HG03439 (cell line): ENCODE measurements around the gene RPRD2.

ENCODE experiments used
- ATAC-seq: cut with Tn5 transposase; IDR thresholded peaks from one replicate; pipeline ENCODE4 v1.9.1; 2021; ENCODE audit warnings: mild to moderate bottlenecking, moderate library complexity; ENCODE audit not compliant: unreplicated experiment

Gene RPRD2

GRCh38 chr1:150469291-150469690 lies 105.3 kb downstream of the RPRD2 start:
- ATAC-seq: no peak

- ATAC-seq: no peak
Observed at GRCh38 chr1:150472601-150473200, 108.8 kb downstream of the RPRD2 start.

- no peak for ATAC-seq
Observed at GRCh38 chr1:150473659-150474058, 109.7 kb downstream of the RPRD2 start.

- ATAC-seq: no peak
Observed at GRCh38 chr1:150474869-150475268, 110.9 kb downstream of the RPRD2 start.

GRCh38 chr1:150476754-150477153 lies 112.8 kb downstream of the RPRD2 start:
- ATAC-seq: no peak

DNA sequence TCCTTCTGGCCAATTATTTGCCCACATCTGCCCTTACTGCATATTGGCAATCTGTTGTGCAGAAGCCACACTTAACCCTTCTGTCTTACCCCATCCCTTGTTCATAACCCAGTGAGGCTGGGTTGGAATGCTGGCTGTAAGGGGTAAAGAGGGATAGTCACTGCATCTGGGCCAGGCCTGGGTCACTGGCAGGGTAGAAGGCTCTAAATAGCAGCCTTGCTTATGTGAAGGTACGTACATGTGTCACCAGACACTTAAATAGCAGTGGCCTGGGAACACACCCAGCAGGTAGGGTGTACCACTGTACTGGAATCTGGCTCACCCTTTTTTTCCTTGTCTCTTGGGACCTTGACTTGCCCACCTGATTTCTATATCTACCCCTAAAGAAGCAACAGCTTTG lies 113.4 kb downstream of the RPRD2 start:
- ATAC-seq: no peak

- ATAC-seq: no peak
Observed at GRCh38 chr1:150477733-150478132, 113.8 kb downstream of the RPRD2 start.

DNA sequence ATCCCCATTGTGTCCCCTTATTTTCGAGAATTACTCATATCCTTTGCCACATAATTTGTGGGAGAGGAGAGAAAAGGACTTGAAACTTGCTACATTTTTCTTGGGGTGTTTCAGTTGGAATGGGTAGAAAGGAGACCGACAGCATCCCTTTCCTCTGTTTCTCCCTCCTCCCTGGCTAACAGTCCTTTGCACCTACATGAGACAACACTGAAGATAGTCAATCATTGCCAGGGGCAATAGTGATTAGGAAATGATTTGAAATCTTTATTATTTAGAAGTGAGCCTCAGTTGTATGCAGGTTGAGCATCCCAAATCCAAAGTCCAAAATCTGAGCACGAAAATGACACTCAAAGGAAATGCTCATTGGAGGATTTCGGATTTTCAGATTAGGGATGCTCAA lies 115.4 kb downstream of the RPRD2 start:
- no peak for ATAC-seq

DNA sequence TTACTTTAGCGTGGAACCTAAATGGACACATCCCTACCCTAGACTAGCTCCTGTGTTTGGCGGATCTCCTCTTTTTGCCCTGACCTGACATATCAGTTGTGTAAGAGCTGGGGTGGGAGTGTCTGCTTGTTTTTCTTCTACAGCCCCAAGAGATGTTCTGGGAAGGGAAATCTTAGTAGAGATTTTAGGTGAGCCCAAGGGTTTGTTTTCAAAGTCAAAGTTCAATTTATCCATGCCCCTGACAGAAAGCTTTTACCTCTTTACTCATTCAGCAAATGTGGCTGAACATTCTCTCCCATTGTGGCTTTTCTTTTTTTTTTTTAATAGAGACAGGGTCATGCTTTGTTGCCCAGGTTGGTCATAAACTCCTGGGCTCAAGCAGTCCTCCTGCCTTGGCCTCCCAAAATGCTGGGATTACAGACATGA lies 116.0 kb downstream of the RPRD2 start:
- no peak for ATAC-seq

DNA sequence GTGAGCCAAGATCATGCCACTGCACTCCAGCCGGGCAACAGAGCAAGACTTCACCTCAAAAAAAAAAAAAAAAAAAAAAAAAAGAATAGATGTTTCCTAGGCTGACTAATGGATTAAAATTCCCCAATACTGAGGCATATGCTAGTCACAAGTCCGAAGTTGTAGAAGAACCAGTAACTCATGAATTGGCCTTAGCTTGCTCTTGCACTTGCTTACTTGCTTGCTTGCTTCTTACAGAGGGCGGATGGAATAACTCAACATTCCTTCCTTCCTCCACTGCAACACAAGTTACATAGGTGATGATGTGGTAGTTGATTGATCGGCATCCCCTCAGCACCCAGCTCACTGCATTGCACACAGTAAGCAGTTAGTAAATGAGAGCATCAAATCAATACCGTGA lies 120.5 kb downstream of the RPRD2 start:
- ATAC-seq: no peak

GRCh38 chr1:150484861-150485260 lies 120.9 kb downstream of the RPRD2 start:
- ATAC-seq: no peak

GRCh38 chr1:150486966-150487762 lies 123.2 kb downstream of the RPRD2 start, which contains the start of gene TARS2:
Gene TARS2 (plus strand): TSS chr1:150487419. CDS start chr1:150487451, 32 bp downstream.
- peak; percentile 99 for ATAC-seq

DNA sequence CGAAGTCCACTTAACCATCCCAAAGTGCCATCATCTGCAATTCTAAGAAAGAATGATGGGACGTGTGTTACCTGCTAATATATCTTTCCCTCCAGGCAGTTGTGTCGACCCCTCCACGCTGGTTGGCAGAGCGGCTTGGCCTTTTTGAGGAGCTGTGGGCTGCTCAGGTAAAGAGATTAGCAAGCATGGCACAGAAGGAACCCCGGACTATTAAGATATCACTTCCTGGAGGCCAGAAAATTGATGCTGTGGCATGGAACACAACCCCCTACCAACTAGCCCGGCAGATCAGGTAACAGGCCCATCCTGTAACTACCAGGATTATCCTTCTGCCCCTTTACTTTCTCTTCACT lies 123.8 kb downstream of the RPRD2 start:
- ATAC-seq: peak; percentile 2

DNA sequence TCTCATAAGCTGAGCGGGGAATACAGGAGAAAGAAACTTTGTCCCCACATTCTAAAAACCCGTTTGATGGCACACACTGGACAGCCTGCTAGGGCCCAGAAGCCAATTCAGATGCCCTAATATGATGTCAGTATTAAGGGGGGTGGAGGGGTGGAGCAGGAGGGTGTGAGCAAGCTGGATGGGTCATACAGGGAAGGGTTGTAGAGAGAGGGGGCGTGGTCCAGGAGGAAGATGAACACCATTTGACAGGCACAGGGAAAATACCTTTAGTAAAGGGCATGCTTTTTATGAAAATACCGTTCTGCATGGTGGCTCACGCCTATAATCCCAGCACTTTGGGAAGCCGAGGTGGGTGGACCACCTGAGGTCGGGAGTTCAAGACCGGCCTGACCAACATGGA lies 129.2 kb downstream of the RPRD2 start:
- ATAC-seq: no peak

GRCh38 chr1:150498342-150498741 lies 134.4 kb downstream of the RPRD2 start:
- no peak for ATAC-seq

GRCh38 chr1:150505431-150505830 lies 141.5 kb downstream of the RPRD2 start:
- ATAC-seq: no peak

DNA sequence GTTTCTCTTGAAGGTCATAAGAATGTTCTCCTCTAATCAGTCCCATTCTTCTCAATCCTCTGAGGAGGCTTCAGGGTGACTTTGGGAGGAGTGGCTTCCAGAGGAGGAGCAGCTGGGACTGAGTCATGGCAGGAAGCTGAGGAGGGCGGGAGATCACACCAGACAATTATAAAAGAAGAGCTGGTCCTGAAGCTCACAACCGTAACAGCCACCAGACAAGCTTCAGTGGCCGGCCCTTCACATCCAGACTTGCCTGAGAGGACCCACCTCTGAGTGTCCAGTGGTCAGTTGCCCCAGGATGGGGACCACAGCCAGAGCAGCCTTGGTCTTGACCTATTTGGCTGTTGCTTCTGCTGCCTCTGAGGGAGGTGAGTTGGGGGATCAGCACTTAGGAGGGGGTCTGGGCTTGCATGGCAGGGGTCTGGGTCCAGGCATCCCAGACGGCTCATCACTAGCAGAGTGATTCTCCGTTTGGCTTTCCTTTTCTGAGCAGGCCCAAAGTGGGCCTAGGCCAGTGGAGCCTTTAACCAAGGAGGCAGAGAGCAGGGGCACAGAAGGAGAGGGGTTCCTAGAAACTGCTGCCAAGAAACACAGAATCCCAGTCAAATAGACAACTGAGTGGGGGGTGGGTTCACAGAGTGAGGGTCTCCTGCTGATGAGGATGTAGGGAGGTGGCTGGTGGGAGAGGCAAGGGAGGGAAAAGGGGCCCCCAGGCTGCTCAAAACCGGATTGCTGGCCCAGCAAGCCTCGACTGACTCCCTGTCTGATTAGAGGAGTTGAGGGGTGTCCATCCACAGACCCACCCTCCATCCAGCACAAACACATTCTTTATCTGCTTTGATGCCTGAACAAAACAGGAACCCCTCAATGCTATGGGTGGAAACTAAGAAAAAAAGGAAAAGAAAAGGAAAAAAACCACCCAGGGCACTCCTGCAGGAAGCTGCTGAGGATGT lies 144.2 kb downstream of the RPRD2 start, which contains the start of gene ECM1:
ECM1 (plus strand) TSS at position 198 of the 953 bp plus-strand sequence; CDS start at position 299, 101 bp downstream.
- no peak for ATAC-seq

DNA sequence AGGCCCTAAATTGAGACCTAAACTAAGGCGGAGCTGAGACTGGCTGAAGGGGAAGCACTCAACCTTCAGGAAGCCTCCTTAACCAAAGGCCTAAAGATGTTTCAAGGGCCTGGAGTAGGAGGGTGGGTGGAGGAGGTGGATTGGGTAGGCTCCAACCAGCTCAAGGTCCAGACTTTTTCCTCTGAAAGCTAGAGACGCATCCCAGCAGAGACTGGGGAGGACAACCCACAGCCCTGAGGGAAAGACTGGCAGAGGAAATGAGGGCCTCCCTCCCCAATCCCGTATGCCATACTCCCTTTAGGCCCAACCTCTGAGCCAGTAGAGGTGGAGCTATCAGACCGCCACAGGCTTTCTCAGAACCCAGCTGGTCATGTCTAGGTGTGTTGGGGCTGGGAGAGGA lies 145.0 kb downstream of the RPRD2 start:
- ATAC-seq: no peak

DNA sequence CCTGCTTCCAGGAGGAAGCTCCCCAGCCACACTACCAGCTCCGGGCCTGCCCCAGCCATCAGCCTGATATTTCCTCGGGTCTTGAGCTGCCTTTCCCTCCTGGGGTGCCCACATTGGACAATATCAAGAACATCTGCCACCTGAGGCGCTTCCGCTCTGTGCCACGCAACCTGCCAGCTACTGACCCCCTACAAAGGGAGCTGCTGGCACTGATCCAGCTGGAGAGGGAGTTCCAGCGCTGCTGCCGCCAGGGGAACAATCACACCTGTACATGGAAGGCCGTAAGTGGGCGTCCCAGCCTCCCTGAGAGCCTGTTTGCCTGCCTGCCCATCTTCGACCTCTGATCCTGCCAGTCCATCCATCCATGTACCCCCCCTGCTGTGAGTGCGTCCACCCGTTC lies 147.6 kb downstream of the RPRD2 start:
- ATAC-seq: no peak

DNA sequence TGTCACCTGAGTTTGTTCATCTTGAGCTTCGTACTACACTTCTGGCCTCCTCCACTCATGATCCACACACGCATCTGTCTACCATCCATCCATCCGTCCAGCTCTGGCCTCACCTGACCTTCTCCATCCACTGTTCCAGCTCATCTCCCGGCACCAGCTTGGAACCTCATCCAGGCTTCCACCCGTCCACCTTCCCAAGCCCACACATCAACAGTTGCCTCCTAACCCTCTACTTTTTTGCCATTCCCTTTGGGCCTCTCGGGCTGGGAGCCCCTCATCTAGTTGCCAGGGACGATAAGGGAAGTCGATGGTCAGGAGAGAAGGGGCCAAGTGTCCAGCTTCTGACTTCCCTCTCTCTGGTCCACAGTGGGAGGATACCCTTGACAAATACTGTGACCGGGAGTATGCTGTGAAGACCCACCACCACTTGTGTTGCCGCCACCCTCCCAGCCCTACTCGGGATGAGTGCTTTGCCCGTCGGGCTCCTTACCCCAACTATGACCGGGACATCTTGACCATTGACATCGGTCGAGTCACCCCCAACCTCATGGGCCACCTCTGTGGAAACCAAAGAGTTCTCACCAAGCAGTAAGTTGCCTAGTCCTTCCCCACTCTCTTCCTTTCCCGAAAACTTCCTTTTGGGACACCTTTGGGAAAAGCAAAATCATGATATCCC lies 148.2 kb downstream of the RPRD2 start:
- ATAC-seq: no peak

GRCh38 chr1:150512846-150513245 lies 148.9 kb downstream of the RPRD2 start:
- no peak for ATAC-seq
